NCI-H446 treated with DMSO at 0.1 percent for 48 hours (cell line): ENCODE measurements around the gene PFDN5.
"Not testable (repeated sequence)": the region's sequence is repeated elsewhere in the genome, so short reads cannot be mapped to it uniquely, and the experiment has no call there.

Experiments used
- DNase-seq: peaks from one replicate; lab custom pipeline; 2025; lab: John Stamatoyannopoulos, UW

The PFDN5 gene

GRCh38 chr12:53327435-53328042, 32.2 kb downstream of the PFDN5 start:
- no peak for DNase-seq

GRCh38 chr12:53328043-53328435, 32.7 kb downstream of the PFDN5 start:
- no peak for DNase-seq

GRCh38 chr12:53330671-53331070, 35.3 kb downstream of the PFDN5 start:
- no peak for DNase-seq

- not testable (repeated sequence) for DNase-seq
Measured at GRCh38 chr12:53332339-53332738, 37.0 kb downstream of the PFDN5 start.

GRCh38 chr12:53332744-53333143, 37.4 kb downstream of the PFDN5 start:
- no peak for DNase-seq

- no peak for DNase-seq
Measured at GRCh38 chr12:53333289-53333688, 37.9 kb downstream of the PFDN5 start.

GRCh38 chr12:53333845-53334244, 38.5 kb downstream of the PFDN5 start:
- DNase-seq: no peak

GRCh38 chr12:53334822-53335221, 39.5 kb downstream of the PFDN5 start:
- DNase-seq: no peak

- DNase-seq: no peak
Measured at GRCh38 chr12:53336181-53336681, 40.9 kb downstream of the PFDN5 start, which contains the start of gene SP7. TSS of gene SP7 (minus strand) at chr12:53336354. CDS start at chr12:53335646, 708 bp downstream.

GRCh38 chr12:53338017-53338416, 42.7 kb downstream of the PFDN5 start:
- no peak for DNase-seq

GRCh38 chr12:53338916-53339315, 43.6 kb downstream of the PFDN5 start:
- no peak for DNase-seq

GRCh38 chr12:53340398-53340797, 45.1 kb downstream of the PFDN5 start:
- no peak for DNase-seq

GRCh38 chr12:53343449-53343848, 48.1 kb downstream of the PFDN5 start:
- no peak for DNase-seq

GRCh38 chr12:53343969-53344368, 48.6 kb downstream of the PFDN5 start:
- no peak for DNase-seq

GRCh38 chr12:53344487-53344823, 49.1 kb downstream of the PFDN5 start:
- no peak for DNase-seq

GRCh38 chr12:53344824-53345485, 49.6 kb downstream of the PFDN5 start:
- no peak for DNase-seq

- no peak for DNase-seq
Measured at GRCh38 chr12:53345486-53346188, 50.3 kb downstream of the PFDN5 start.

GRCh38 chr12:53346491-53346890, 51.1 kb downstream of the PFDN5 start:
- no peak for DNase-seq

- DNase-seq: no peak
Measured at GRCh38 chr12:53347905-53348304, 52.6 kb downstream of the PFDN5 start.
